Neural progenitor cell (in vitro differentiated cells): Measurements from ENCODE around the gene LAMA2. TPM values are rescaled to one million over a fixed set of nuclear protein-coding genes. Genes with fewer than 3 reads are reported as not detected.

Experiments
- DNase-seq: peaks from one replicate; pipeline ENCODE4 v3.0.0-alpha.2; 2016; ENCODE audit warnings: low spot score
- H2AFZ ChIP-seq: fragments of 200-600 bp; sonication (generic); replicated peaks from 2 replicates; pipeline ENCODE4 v1.6.1; 2016; ENCODE audit warnings: antibody characterized with exemption
- H3F3A ChIP-seq: fragments of 200-600 bp; sonication (generic); 2 replicates; pipeline ENCODE4 v1.6.1; 2016; ENCODE audit warnings: antibody characterized with exemption, low read depth
- H3K27ac ChIP-seq: fragments of 200-600 bp; sonication (generic); 2 replicates; pipeline ENCODE4 v1.5.1; 2016; ENCODE audit warnings: mild to moderate bottlenecking
- H3K27me3 ChIP-seq: fragments of 200-600 bp; sonication (generic); 2 replicates; pipeline ENCODE4 v1.6.1; 2016; ENCODE audit warnings: mild to moderate bottlenecking, moderate library complexity
- H3K36me3 ChIP-seq: fragments of 200-600 bp; sonication (generic); 2 replicates; pipeline ENCODE4 v1.5.1; 2016
- H3K4me1 ChIP-seq: fragments of 200-600 bp; sonication (generic); 2 replicates; pipeline ENCODE4 v1.6.1; 2016; ENCODE audit warnings: mixed run types
- H3K4me2 ChIP-seq: fragments of 200-600 bp; sonication (generic); 2 replicates; pipeline ENCODE4 v1.6.1; 2016
- H3K4me3 ChIP-seq: fragments of 200-600 bp; sonication (generic); 2 replicates; pipeline ENCODE4 v1.5.1; 2016
- H3K79me2 ChIP-seq: fragments of 200-600 bp; sonication (generic); 2 replicates; pipeline ENCODE4 v1.6.1; 2016; ENCODE audit warnings: low read depth
- H3K9ac ChIP-seq: fragments of 200-600 bp; sonication (generic); 2 replicates; pipeline ENCODE4 v1.6.1; 2016
- H3K9me3 ChIP-seq: fragments of 200-600 bp; sonication (generic); 2 replicates; pipeline ENCODE4 v1.5.1; 2016; ENCODE audit warnings: low read depth
- H4K20me1 ChIP-seq: fragments of 200-600 bp; sonication (generic); 2 replicates; pipeline ENCODE4 v1.6.1; 2016; ENCODE audit warnings: low read depth
- H3K27ac Mint-ChIP-seq: 3 replicates; pipeline ENCODE4 v1.8.0; 2021; ENCODE audit warnings: mixed read lengths
- H3K27me3 Mint-ChIP-seq: 2 replicates; pipeline ENCODE4 v1.8.0; 2022; ENCODE audit warnings: low read depth, mild to moderate bottlenecking, inconsistent platforms, moderate library complexity, mixed read lengths; ENCODE audit not compliant: insufficient read depth
- H3K36me3 Mint-ChIP-seq: 3 replicates; pipeline ENCODE4 v1.8.0; 2021; ENCODE audit warnings: mixed read lengths
- H3K4me1 Mint-ChIP-seq: 3 replicates; pipeline ENCODE4 v1.8.0; 2021; ENCODE audit warnings: mixed read lengths
- H3K4me3 Mint-ChIP-seq: 3 replicates; pipeline ENCODE4 v1.8.0; 2021; ENCODE audit warnings: mild to moderate bottlenecking, moderate library complexity, mixed read lengths
- H3K9me3 Mint-ChIP-seq: 3 replicates; pipeline ENCODE4 v1.8.0; 2020; ENCODE audit warnings: mixed read lengths
- CTCF ChIP-seq: fragments of 200-600 bp; sonication (generic); IDR thresholded peaks from 2 replicates; pipeline ENCODE4 v1.5.1; 2017; ENCODE audit warnings: antibody characterized with exemption, mild to moderate bottlenecking
- EZH2 ChIP-seq: fragments of 200-600 bp; sonication (generic); IDR thresholded peaks from 2 replicates; pipeline ENCODE4 v1.6.1; 2017; ENCODE audit warnings: antibody characterized with exemption, mild to moderate bottlenecking, moderate library complexity
- EZH2phosphoT487 ChIP-seq: fragments of 200-600 bp; sonication (generic); IDR thresholded peaks from 2 replicates; pipeline ENCODE4 v1.6.1; 2017; ENCODE audit warnings: antibody characterized with exemption
- total RNA-seq: library from RNA; depleted of rRNA; stranded (reverse); fragments of >200 nt; gene quantifications from 2 replicates; pipeline ENCODE4 v1.2.3, GENCODE V29; 2015; ENCODE audit warnings: low replicate concordance

LAMA2 gene
- total RNA-seq, 1 donor from 2014 or later, result 1.5 TPM

GRCh38 chr6:129208415-129209034 lies 325.6 kb downstream of the LAMA2 start:
- Histone ChIP-seq H3K27me3 (no peaks in the 10 kb centered on the region), H3K79me2 (no peaks in the 10 kb centered on the region), H3K27ac (no peak overlapping the region), H3K36me3 (no peaks in the 10 kb centered on the region), H3K4me2 (no peak overlapping the region), H3K9ac (no peak overlapping the region), H3K9me3 (no peaks in the 10 kb centered on the region), H2AFZ (no peak overlapping the region), H3F3A (no peaks in the 10 kb centered on the region), H4K20me1 (no peaks in the 10 kb centered on the region), H3K4me3 (no peak overlapping the region), H3K4me1 (peaks cover 8% of the 10 kb centered on the region)
- peaks cover 2% of the 10 kb centered on the region for H3K9me3 Mint-ChIP-seq
- H3K36me3 Mint-ChIP-seq, result no peaks in the 10 kb centered on the region
- TF ChIP-seq EZH2phosphoT487 (no peak), EZH2 (no peak), CTCF (no peak)
- H3K27ac Mint-ChIP-seq, result no peak overlapping the region
- no peak for DNase-seq
- H3K4me3 Mint-ChIP-seq, result no peak overlapping the region
- H3K27me3 Mint-ChIP-seq, result no peaks in the 10 kb centered on the region
- H3K4me1 Mint-ChIP-seq, result peaks cover 11% of the 10 kb centered on the region

- Histone ChIP-seq H3K27ac (no peak overlapping the region), H4K20me1 (no peaks in the 10 kb centered on the region)
These were observed 326.4 kb downstream of the LAMA2 start for GRCh38 chr6:129209355-129209754.

GRCh38 chr6:129210684-129211083 lies 327.7 kb downstream of the LAMA2 start:
- Histone ChIP-seq H3K4me1 (peaks cover 8% of the 10 kb centered on the region), H2AFZ (no peak overlapping the region), H3K79me2 (no peaks in the 10 kb centered on the region), H3K27me3 (no peaks in the 10 kb centered on the region), H3K4me2 (no peak overlapping the region), H3K27ac (no peak overlapping the region), H3F3A (no peaks in the 10 kb centered on the region), H3K36me3 (no peaks in the 10 kb centered on the region), H3K9me3 (no peaks in the 10 kb centered on the region), H3K4me3 (no peak overlapping the region), H4K20me1 (no peaks in the 10 kb centered on the region), H3K9ac (no peak overlapping the region)
- H3K27me3 Mint-ChIP-seq, result no peaks in the 10 kb centered on the region
- H3K9me3 Mint-ChIP-seq, result peaks cover 2% of the 10 kb centered on the region
- H3K4me1 Mint-ChIP-seq, result peaks cover 10% of the 10 kb centered on the region
- H3K4me3 Mint-ChIP-seq, result no peak overlapping the region
- H3K36me3 Mint-ChIP-seq, result no peaks in the 10 kb centered on the region
- H3K27ac Mint-ChIP-seq, result no peak overlapping the region
- DNase-seq, result no peak
- TF ChIP-seq CTCF (no peak), EZH2 (no peak), EZH2phosphoT487 (no peak)

More at GRCh38 chr6:129209355-129209754, 326.4 kb downstream of the LAMA2 start:
- Histone ChIP-seq H3K9me3 (no peaks in the 10 kb centered on the region), H3K27me3 (no peaks in the 10 kb centered on the region), H3K9ac (no peak overlapping the region), H3K4me2 (no peak overlapping the region), H3F3A (no peaks in the 10 kb centered on the region), H3K4me1 (peaks cover 8% of the 10 kb centered on the region), H3K79me2 (no peaks in the 10 kb centered on the region), H3K36me3 (no peaks in the 10 kb centered on the region), H3K4me3 (no peak overlapping the region), H2AFZ (no peak overlapping the region)
- H3K4me1 Mint-ChIP-seq, result peaks cover 10% of the 10 kb centered on the region
- TF ChIP-seq EZH2 (no peak), CTCF (no peak), EZH2phosphoT487 (no peak)
- peaks cover 2% of the 10 kb centered on the region for H3K9me3 Mint-ChIP-seq
- H3K36me3 Mint-ChIP-seq, result no peaks in the 10 kb centered on the region
- H3K27me3 Mint-ChIP-seq, result no peaks in the 10 kb centered on the region
- no peak overlapping the region for H3K4me3 Mint-ChIP-seq
- no peak overlapping the region for H3K27ac Mint-ChIP-seq
- DNase-seq, result no peak
